Left ventricle myocardium inferior (tissue), 1 donor: ENCODE data around the gene MYOD1. TPM values are rescaled to one million over a fixed set of nuclear protein-coding genes. Genes with fewer than 3 reads are reported as not detected.

Source experiments
- DNase-seq: peaks from one replicate; pipeline ENCODE4 v3.0.0-alpha.2; 2020
- H3K27ac ChIP-seq: fragments of 200-600 bp; replicated peaks from 2 replicates; pipeline ENCODE4 v1.8.0; 2021
- H3K27me3 ChIP-seq: fragments of 200-600 bp; 2 replicates; pipeline ENCODE4 v1.8.0; 2021; ENCODE audit warnings: low read depth
- H3K36me3 ChIP-seq: fragments of 200-600 bp; 2 replicates; pipeline ENCODE4 v1.8.0; 2021
- H3K4me1 ChIP-seq: fragments of 200-600 bp; 2 replicates; pipeline ENCODE4 v1.8.0; 2021
- H3K4me3 ChIP-seq: fragments of 200-600 bp; 2 replicates; pipeline ENCODE4 v1.8.0; 2021; ENCODE audit warnings: mild to moderate bottlenecking, moderate library complexity
- H3K9me3 ChIP-seq: fragments of 200-600 bp; replicated peaks from 2 replicates; pipeline ENCODE4 v1.8.0; 2021
- CTCF ChIP-seq: fragments of 200-600 bp; IDR thresholded peaks from 2 replicates; pipeline ENCODE4 v1.8.0; 2021; ENCODE audit warnings: antibody characterized with exemption, mild to moderate bottlenecking, borderline replicate concordance
- intact Hi-C: fragments of 100-400 bp; cut with micrococcal nuclease; formaldehyde crosslinking; loops from one replicate; pipeline ENCODE4 v1.11.0; 2022
- total RNA-seq: library from RNA; stranded (reverse); fragmentation: NEBNext Ultra II Directional; extraction: Animal tissue kit (Norgen Biotek cat#: 25700); gene quantifications from one replicate; pipeline ENCODE4 v1.2.1, GENCODE V29; 2021
- donor health status: DM: no; HTN: yes; CAD: no; lungs with severe emphysema.

Gene MYOD1
- total RNA-seq, 1 donor from 2014 or later: not detected

- no peak overlapping the region for H3K27ac ChIP-seq
- no peak for TF ChIP-seq CTCF
- DNase-seq: no peak
- peaks cover 2% of the 10 kb centered on the region for H3K27me3 ChIP-seq
- no peaks in the 10 kb centered on the region for H3K4me1 ChIP-seq
- H3K36me3 ChIP-seq: no peaks in the 10 kb centered on the region
- intact Hi-C loops: loop anchor here (10.0 kb wide), 1 partner anchor 207 kb away; no protein-coding TSS in a partner anchor
- no peak overlapping the region for H3K4me3 ChIP-seq
- H3K9me3 ChIP-seq: no peaks in the 10 kb centered on the region
These were observed 48.0 kb downstream of the MYOD1 start for GRCh38 chr11:17767301-17767885.

GRCh38 chr11:17767914-17768313 lies 48.5 kb downstream of the MYOD1 start:
- DNase-seq: no peak
- Histone ChIP-seq H3K9me3 (no peaks in the 10 kb centered on the region), H3K27ac (no peak overlapping the region), H3K4me1 (no peaks in the 10 kb centered on the region), H3K36me3 (no peaks in the 10 kb centered on the region), H3K27me3 (peaks cover 2% of the 10 kb centered on the region), H3K4me3 (no peak overlapping the region)
- TF ChIP-seq CTCF: no peak
- intact Hi-C loops: loop anchor here (10.0 kb wide), 1 partner anchor 207 kb away; no protein-coding TSS in a partner anchor

- H3K27me3 ChIP-seq: peaks cover 2% of the 10 kb centered on the region
- no peak overlapping the region for H3K4me3 ChIP-seq
- H3K4me1 ChIP-seq: no peaks in the 10 kb centered on the region
- DNase-seq: no peak
- no peak for TF ChIP-seq CTCF
- no peaks in the 10 kb centered on the region for H3K9me3 ChIP-seq
- no peak overlapping the region for H3K27ac ChIP-seq
- intact Hi-C loops: loop anchor here (10.0 kb wide), 1 partner anchor 206 kb away; no protein-coding TSS in a partner anchor
- H3K36me3 ChIP-seq: no peaks in the 10 kb centered on the region
These were observed 49.2 kb downstream of the MYOD1 start for GRCh38 chr11:17768547-17768946.

GRCh38 chr11:17769218-17769617 lies 49.8 kb downstream of the MYOD1 start:
- no peak for TF ChIP-seq CTCF
- Histone ChIP-seq H3K27ac (no peak overlapping the region), H3K9me3 (no peaks in the 10 kb centered on the region), H3K36me3 (no peaks in the 10 kb centered on the region), H3K27me3 (peaks cover 2% of the 10 kb centered on the region), H3K4me1 (no peaks in the 10 kb centered on the region), H3K4me3 (no peak overlapping the region)
- intact Hi-C loops: loop anchor here (10.0 kb wide), 1 partner anchor 206 kb away; no protein-coding TSS in a partner anchor
- no peak for DNase-seq

GRCh38 chr11:17770048-17770652 lies 50.8 kb downstream of the MYOD1 start:
- intact Hi-C loops: no loop called here
- Histone ChIP-seq H3K4me3 (no peak overlapping the region), H3K4me1 (no peaks in the 10 kb centered on the region), H3K36me3 (no peaks in the 10 kb centered on the region), H3K27me3 (peaks cover 2% of the 10 kb centered on the region), H3K27ac (no peak overlapping the region), H3K9me3 (no peaks in the 10 kb centered on the region)
- DNase-seq: no peak
- TF ChIP-seq CTCF: no peak
